Mesothelial cell of epicardium (in vitro differentiated cells): ENCODE measurements around the gene LRRC7. TPM values are rescaled to one million over a fixed set of nuclear protein-coding genes. Genes with fewer than 3 reads are reported as not detected.
"Not testable (repeated sequence)": the region's sequence is repeated elsewhere in the genome, so short reads cannot be mapped to it uniquely, and the experiment has no call there.

Experiments used
- DNase-seq, 2 experiments: peaks; one replicate each; pipeline ENCODE4 v3.0.0; 2021; ENCODE audit warnings: low spot score in 2 of 2; ENCODE audit not compliant: unreplicated experiment in 2 of 2
- H3K27ac Mint-ChIP-seq: 2 replicates; pipeline ENCODE4 v1.8.0; 2021; ENCODE audit warnings: mixed read lengths
- H3K27me3 Mint-ChIP-seq: 2 replicates; pipeline ENCODE4 v1.8.0; 2021; ENCODE audit warnings: low read depth, mixed read lengths
- H3K36me3 Mint-ChIP-seq: 2 replicates; pipeline ENCODE4 v1.8.0; 2021; ENCODE audit warnings: mixed read lengths
- H3K4me1 Mint-ChIP-seq: 2 replicates; pipeline ENCODE4 v1.8.0; 2021; ENCODE audit warnings: mixed read lengths
- H3K4me3 Mint-ChIP-seq: 2 replicates; pipeline ENCODE4 v1.8.0; 2021; ENCODE audit warnings: mild to moderate bottlenecking, moderate library complexity, mixed read lengths
- H3K9me3 Mint-ChIP-seq: 2 replicates; pipeline ENCODE4 v1.8.0; 2021; ENCODE audit warnings: mixed read lengths
- total RNA-seq: library from RNA; stranded (reverse); gene quantifications from 3 replicates; pipeline ENCODE4 v1.2.1, GENCODE V29; 2021
- TF ChIP-seq, protein P1 (sequence below): fragments of 200-600 bp; sonication (generic); IDR thresholded peaks from one replicate; pipeline ENCODE4 v1.5.0; 2021; ENCODE audit warnings: antibody characterized with exemption; ENCODE audit not compliant: unreplicated experiment

LRRC7 gene
- total RNA-seq, 1 donor from 2014 or later, result 0.09 TPM

DNA sequence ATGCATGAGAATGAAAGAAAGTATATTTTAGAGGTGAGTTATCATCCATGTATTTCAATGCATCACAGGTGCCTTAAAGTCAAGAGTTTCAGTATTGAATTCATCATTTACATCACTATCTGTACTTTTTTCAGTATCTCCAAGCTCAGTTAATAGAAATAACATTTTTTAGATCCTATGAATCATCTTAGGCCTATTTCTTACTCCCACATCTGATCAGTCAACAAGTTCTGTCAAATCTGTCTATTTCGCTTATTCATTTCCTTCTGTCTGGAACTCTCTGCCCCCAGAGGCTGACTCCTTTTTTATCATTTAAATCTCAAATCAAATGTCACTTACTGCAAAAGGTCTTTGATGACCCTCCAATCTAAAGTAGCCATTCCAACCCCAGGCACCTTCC is 295.2 kb downstream of the LRRC7 start:
- no peak for DNase-seq
- Mint-ChIP-seq H3K27me3 (peaks cover 12% of the 10 kb centered on the region), H3K9me3 (no peaks in the 10 kb centered on the region), H3K27ac (no peak overlapping the region), H3K36me3 (no peaks in the 10 kb centered on the region), H3K4me3 (no peak overlapping the region), H3K4me1 (peaks cover 6% of the 10 kb centered on the region)
- TF ChIP-seq, protein P1, sequence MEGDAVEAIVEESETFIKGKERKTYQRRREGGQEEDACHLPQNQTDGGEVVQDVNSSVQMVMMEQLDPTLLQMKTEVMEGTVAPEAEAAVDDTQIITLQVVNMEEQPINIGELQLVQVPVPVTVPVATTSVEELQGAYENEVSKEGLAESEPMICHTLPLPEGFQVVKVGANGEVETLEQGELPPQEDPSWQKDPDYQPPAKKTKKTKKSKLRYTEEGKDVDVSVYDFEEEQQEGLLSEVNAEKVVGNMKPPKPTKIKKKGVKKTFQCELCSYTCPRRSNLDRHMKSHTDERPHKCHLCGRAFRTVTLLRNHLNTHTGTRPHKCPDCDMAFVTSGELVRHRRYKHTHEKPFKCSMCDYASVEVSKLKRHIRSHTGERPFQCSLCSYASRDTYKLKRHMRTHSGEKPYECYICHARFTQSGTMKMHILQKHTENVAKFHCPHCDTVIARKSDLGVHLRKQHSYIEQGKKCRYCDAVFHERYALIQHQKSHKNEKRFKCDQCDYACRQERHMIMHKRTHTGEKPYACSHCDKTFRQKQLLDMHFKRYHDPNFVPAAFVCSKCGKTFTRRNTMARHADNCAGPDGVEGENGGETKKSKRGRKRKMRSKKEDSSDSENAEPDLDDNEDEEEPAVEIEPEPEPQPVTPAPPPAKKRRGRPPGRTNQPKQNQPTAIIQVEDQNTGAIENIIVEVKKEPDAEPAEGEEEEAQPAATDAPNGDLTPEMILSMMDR, result no peak

DNA sequence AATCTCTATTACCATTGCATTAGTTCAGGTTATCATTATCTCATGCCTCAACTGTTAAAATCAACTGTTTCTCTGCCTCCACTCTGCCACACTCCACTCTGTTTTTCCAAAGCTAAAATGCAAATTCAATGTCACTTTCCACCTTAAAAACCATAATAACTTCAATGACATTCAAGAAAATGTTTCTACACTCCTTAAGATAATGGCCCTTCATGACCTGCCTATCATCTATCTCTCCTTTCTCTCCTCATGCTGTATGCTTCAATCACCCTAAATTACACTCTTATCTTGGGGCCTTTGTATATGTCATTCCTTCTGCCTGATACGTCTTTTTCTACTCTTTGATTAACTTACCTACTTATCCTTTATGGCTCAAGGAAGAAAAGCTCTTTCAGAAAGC is 296.0 kb downstream of the LRRC7 start:
- Mint-ChIP-seq H3K4me1 (peaks cover 6% of the 10 kb centered on the region), H3K27ac (no peak overlapping the region), H3K4me3 (no peak overlapping the region), H3K36me3 (no peaks in the 10 kb centered on the region), H3K27me3 (peaks cover 12% of the 10 kb centered on the region), H3K9me3 (no peaks in the 10 kb centered on the region)
- TF ChIP-seq, protein P1, result no peak
- DNase-seq, result no peak

DNA sequence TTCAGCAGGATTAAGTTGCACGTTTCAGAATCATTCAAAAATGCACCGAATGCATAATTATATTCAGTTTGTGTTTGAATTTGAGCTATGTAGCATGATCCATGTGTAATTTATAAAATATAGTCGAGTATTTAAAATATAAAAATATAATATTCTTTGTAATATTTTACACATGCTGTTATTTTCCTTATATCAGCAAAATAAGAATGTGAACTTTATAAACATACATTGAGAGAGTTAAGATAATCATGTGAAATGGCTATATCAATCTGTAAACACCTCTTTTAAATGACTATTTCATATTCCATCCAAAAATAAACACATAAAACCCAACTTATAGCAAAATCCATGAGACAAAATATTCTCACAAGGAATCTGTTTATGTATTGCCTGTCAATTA is 303.7 kb downstream of the LRRC7 start:
- H3K4me3 Mint-ChIP-seq, result no peak overlapping the region
- H3K27ac Mint-ChIP-seq, result no peak overlapping the region
- no peaks in the 10 kb centered on the region for H3K36me3 Mint-ChIP-seq
- TF ChIP-seq, protein P1, result no peak
- H3K27me3 Mint-ChIP-seq, result peaks cover 28% of the 10 kb centered on the region
- H3K9me3 Mint-ChIP-seq, result no peaks in the 10 kb centered on the region
- no peaks in the 10 kb centered on the region for H3K4me1 Mint-ChIP-seq
- no peak for DNase-seq

DNA sequence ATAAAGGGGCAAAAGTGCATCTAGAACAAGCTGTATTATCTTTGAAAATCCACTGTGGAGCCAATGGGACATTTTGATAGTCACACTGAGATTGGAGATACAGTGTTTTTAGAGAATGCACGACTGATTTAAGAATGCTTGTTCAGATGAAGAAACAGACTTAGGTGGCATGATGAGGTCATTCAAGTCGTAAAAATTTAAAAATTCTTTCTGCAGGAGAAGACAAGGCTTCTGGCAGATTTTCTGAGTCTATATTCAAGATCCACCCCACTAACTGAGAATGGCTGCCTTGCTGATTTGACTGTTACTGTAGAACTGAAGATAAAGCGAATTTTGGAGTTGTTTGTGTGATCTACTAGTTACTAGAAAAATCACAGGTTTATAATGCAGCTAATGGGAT is 310.6 kb downstream of the LRRC7 start:
- Mint-ChIP-seq H3K27me3 (peaks cover 10% of the 10 kb centered on the region), H3K4me1 (no peaks in the 10 kb centered on the region), H3K4me3 (no peak overlapping the region), H3K9me3 (no peaks in the 10 kb centered on the region), H3K36me3 (no peaks in the 10 kb centered on the region), H3K27ac (no peak overlapping the region)
- TF ChIP-seq, protein P1, result no peak
- DNase-seq, result no peak

DNA sequence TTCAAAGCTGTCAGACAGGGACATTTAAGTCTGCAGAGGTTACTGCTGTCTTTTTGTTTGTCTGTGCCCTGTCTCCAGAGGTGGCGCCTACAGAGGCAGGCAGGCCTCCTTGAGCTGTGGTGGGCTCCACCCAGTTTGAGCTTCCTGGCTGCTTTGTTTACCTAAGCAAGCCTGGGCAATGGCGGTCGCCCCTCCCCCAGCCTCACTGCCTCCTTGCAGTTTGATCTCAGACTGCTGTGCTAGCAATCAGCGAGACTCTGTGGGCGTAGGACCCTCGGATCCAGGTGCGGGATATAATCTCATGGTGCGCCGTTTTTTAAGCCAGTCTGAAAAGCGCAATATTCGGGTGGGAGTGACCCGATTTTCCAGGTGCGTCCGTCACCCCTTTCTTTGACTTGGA is 320.3 kb downstream of the LRRC7 start:
- H3K27me3 Mint-ChIP-seq, H3K4me3 Mint-ChIP-seq, H3K27ac Mint-ChIP-seq, H3K36me3 Mint-ChIP-seq, DNase-seq, H3K4me1 Mint-ChIP-seq: not testable (repeated sequence)
- peaks cover 33% of the 10 kb centered on the region for H3K9me3 Mint-ChIP-seq

DNA sequence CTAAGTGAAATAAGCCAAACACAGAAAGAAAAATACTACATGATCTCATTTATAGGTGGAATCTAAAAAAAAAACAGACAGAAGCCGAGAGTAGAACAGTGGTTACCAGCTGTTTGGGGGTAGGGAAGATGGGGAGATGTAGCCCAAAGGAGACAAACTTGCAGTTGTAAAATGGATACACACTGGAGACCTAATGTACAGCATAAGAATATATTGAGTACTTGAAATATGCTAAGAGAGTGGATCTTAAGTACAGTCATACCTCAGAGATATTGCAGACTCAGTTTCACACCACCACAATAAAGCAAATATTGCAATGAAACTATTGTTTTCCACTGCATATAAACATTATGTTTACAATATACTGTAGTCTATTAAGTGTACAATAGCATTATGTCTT is 320.9 kb downstream of the LRRC7 start:
- Mint-ChIP-seq H3K27me3 (no peaks in the 10 kb centered on the region), H3K36me3 (no peaks in the 10 kb centered on the region)
- TF ChIP-seq, protein P1, result no peak

More for the DNA sequence above, 320.9 kb downstream of the LRRC7 start:
- Mint-ChIP-seq H3K4me1 (no peaks in the 10 kb centered on the region), H3K9me3 (peaks cover 33% of the 10 kb centered on the region), H3K4me3 (no peak overlapping the region), H3K27ac (no peak overlapping the region)
- no peak for DNase-seq
